OCI-LY7 (cell line): ENCODE measurements around the gene APC. TPM values are rescaled to one million over a fixed set of nuclear protein-coding genes. Genes with fewer than 3 reads are reported as not detected.

ENCODE experiments used
- BruUV-seq: library from RNA; stranded (reverse); fragments of 400-500 nt; replicated peaks from 2 replicates; lab custom pipeline; 2021; lab: Mats Ljungman, UMichigan
- CTCF ChIA-PET: fragments of 300-600 bp; sonication (Branson Sonifier 250); formaldehyde crosslinking; loops from one replicate; lab custom pipeline; 2022; ENCODE audit warnings: antibody characterized with exemption; ENCODE audit not compliant: unreplicated experiment; lab: Charles Lee
- POLR2A ChIA-PET: fragments of 300-600 bp; sonication (Branson Sonifier 250); formaldehyde crosslinking; loops from one replicate; lab custom pipeline; 2022; ENCODE audit warnings: antibody characterized with exemption; lab: Charles Lee
- DNase-seq: peaks from one replicate; pipeline ENCODE4 v3.0.0-alpha.2; 2015; ENCODE audit warnings: low spot score
- H2AFZ ChIP-seq: fragments of 200-600 bp; sonication (generic), shearing (Covaris generic); 2 replicates; pipeline ENCODE4 v1.6.1; 2014; ENCODE audit warnings: mild to moderate bottlenecking, antibody characterized with exemption, low read length, moderate library complexity
- H3K27ac ChIP-seq: fragments of 200-600 bp; sonication (generic); 2 replicates; pipeline ENCODE4 v1.5.1; 2014; ENCODE audit warnings: mixed run types, low read depth, mild to moderate bottlenecking, moderate library complexity, low read length, inconsistent platforms; ENCODE audit not compliant: poor library complexity, severe bottlenecking
- H3K36me3 ChIP-seq: fragments of 200-600 bp; sonication (generic); 2 replicates; pipeline ENCODE4 v1.6.1; 2014; ENCODE audit warnings: mild to moderate bottlenecking, antibody characterized with exemption, low read length, moderate library complexity, mixed read lengths; ENCODE audit not compliant: insufficient read depth
- H3K4me1 ChIP-seq: fragments of 200-600 bp; sonication (generic); 2 replicates; pipeline ENCODE4 v1.5.1; 2014; ENCODE audit warnings: mild to moderate bottlenecking, low read length; ENCODE audit not compliant: insufficient read depth, poor library complexity, severe bottlenecking
- H3K4me2 ChIP-seq: fragments of 200-600 bp; sonication (generic); 2 replicates; pipeline ENCODE4 v1.6.1; 2014; ENCODE audit warnings: mild to moderate bottlenecking, low read length
- H3K4me3 ChIP-seq: fragments of 200-600 bp; sonication (generic); 2 replicates; pipeline ENCODE4 v1.5.1; 2014; ENCODE audit warnings: mild to moderate bottlenecking, low read depth, low read length; ENCODE audit not compliant: poor library complexity, severe bottlenecking
- H3K79me2 ChIP-seq: fragments of 200-600 bp; sonication (generic); 2 replicates; pipeline ENCODE4 v1.6.1; 2016; ENCODE audit warnings: low read depth, mild to moderate bottlenecking, low read length, moderate library complexity, mixed read lengths; ENCODE audit not compliant: insufficient read depth
- H3K9me2 ChIP-seq: fragments of 200-600 bp; sonication (generic); 2 replicates; pipeline ENCODE4 v1.6.1; 2016; ENCODE audit warnings: mild to moderate bottlenecking, low read length, mixed read lengths; ENCODE audit not compliant: insufficient read depth
- H3K9me3 ChIP-seq: fragments of 200-600 bp; sonication (generic); 2 replicates; pipeline ENCODE4 v1.6.1; 2014; ENCODE audit warnings: mild to moderate bottlenecking, mixed run types, low read length, mixed read lengths
- H4K20me1 ChIP-seq: fragments of 200-600 bp; sonication (generic); 2 replicates; pipeline ENCODE4 v1.6.1; 2014; ENCODE audit warnings: mild to moderate bottlenecking, antibody characterized with exemption, low read length, moderate library complexity, mixed read lengths; ENCODE audit not compliant: insufficient read depth
- EZH2phosphoT487 ChIP-seq: fragments of 200-600 bp; sonication (generic); IDR thresholded peaks from 2 replicates; pipeline ENCODE4 v1.6.1; 2018; ENCODE audit warnings: low read depth, borderline replicate concordance, mild to moderate bottlenecking, mixed run types, antibody characterized with exemption, low read length, moderate library complexity, mixed read lengths
- intact Hi-C: fragments of 100-400 bp; cut with micrococcal nuclease; formaldehyde crosslinking; loops from one replicate; pipeline ENCODE4 v1.10.0; 2022; ENCODE audit not compliant: unreplicated experiment
- total RNA-seq, 2 experiments: library from RNA; depleted of rRNA in 1 of 2; stranded (reverse); fragments of >200 nt in 1 of 2; shearing (Covaris generic) in 1 of 2; gene quantifications; 2 replicates each; pipeline ENCODE4 v1.2.3, GENCODE V29; 2014 to 2022
- TF ChIP-seq, protein P1 (sequence below): fragments of 200-600 bp; sonication (generic); conservative IDR thresholded peaks from 2 replicates; pipeline ENCODE4 v1.5.1; 2014; ENCODE audit warnings: mild to moderate bottlenecking, antibody characterized with exemption, low read length, moderate library complexity, mixed read lengths

The APC gene
- total RNA-seq, 2 experiments from 2014 or later = 33.1 to 34.8 TPM

GRCh38 chr5:112794410-112794809, 56.7 kb downstream of the APC start:
- no peak overlapping the region for H2AFZ ChIP-seq
- no peaks in the 10 kb centered on the region for H3K9me2 ChIP-seq
- ChIA-PET POLR2A (interaction anchor here (0.6 to 1.1 kb wide), 3 partner anchors 57 to 391 kb away, joined by 3 to 4 read pairs (median 3); partner anchors contain the start of gene APC), CTCF (no interaction called here)
- intact Hi-C loops = loop anchor here (10.0 kb wide), 1 partner anchor 130 kb away; the partner anchor contains the start of gene REEP5
- peaks cover 52% of the 10 kb centered on the region for H3K36me3 ChIP-seq
- no TSS peak for BruUV-seq
- no peak overlapping the region for H3K4me3 ChIP-seq
- TF ChIP-seq EZH2phosphoT487 = no peak
- TF ChIP-seq, protein P1, sequence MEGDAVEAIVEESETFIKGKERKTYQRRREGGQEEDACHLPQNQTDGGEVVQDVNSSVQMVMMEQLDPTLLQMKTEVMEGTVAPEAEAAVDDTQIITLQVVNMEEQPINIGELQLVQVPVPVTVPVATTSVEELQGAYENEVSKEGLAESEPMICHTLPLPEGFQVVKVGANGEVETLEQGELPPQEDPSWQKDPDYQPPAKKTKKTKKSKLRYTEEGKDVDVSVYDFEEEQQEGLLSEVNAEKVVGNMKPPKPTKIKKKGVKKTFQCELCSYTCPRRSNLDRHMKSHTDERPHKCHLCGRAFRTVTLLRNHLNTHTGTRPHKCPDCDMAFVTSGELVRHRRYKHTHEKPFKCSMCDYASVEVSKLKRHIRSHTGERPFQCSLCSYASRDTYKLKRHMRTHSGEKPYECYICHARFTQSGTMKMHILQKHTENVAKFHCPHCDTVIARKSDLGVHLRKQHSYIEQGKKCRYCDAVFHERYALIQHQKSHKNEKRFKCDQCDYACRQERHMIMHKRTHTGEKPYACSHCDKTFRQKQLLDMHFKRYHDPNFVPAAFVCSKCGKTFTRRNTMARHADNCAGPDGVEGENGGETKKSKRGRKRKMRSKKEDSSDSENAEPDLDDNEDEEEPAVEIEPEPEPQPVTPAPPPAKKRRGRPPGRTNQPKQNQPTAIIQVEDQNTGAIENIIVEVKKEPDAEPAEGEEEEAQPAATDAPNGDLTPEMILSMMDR = no peak
- no peaks in the 10 kb centered on the region for H4K20me1 ChIP-seq
- DNase-seq = no peak
- peaks cover 13% of the 10 kb centered on the region; the same call in 1 of the 2 replicates for H3K79me2 ChIP-seq
- no peak overlapping the region for H3K4me2 ChIP-seq
- peak overlapping the region; percentile 23 for H3K27ac ChIP-seq
- H3K9me3 ChIP-seq = no peaks in the 10 kb centered on the region; the same call in 1 of the 2 replicates
- peaks cover 36% of the 10 kb centered on the region for H3K4me1 ChIP-seq

GRCh38 chr5:112795342-112795741, 57.7 kb downstream of the APC start:
- Histone ChIP-seq H3K27ac (peak overlapping the region; percentile 88), H4K20me1 (no peaks in the 10 kb centered on the region), H3K9me3 (no peaks in the 10 kb centered on the region; the same call in 1 of the 2 replicates), H3K9me2 (no peaks in the 10 kb centered on the region), H3K4me1 (peaks cover 36% of the 10 kb centered on the region), H3K4me2 (peak overlapping the region; percentile 56), H3K36me3 (peaks cover 52% of the 10 kb centered on the region), H3K79me2 (peaks cover 13% of the 10 kb centered on the region; the same call in 1 of the 2 replicates), H3K4me3 (peak overlapping the region; percentile 54), H2AFZ (peak overlapping the region; percentile 29; the same call in 1 of the 2 replicates)
- ChIA-PET POLR2A (interaction anchor here (0.7 to 1.3 kb wide), 4 partner anchors 24 to 101 kb away, joined by 3 to 4 read pairs (median 4); no protein-coding TSS in a partner anchor), CTCF (interaction anchor here (0.6 kb wide), 1 partner anchor 454 kb away, joined by 4 read pairs; no protein-coding TSS in a partner anchor)
- TF ChIP-seq EZH2phosphoT487 = no peak
- no peak for DNase-seq
- intact Hi-C loops = loop anchor here (10.0 kb wide), 1 partner anchor 129 kb away; the partner anchor contains the start of gene REEP5
- no TSS peak for BruUV-seq

- Histone ChIP-seq H3K4me1 (peaks cover 36% of the 10 kb centered on the region), H3K36me3 (peaks cover 55% of the 10 kb centered on the region), H3K9me3 (no peaks in the 10 kb centered on the region; the same call in 1 of the 2 replicates), H3K4me3 (peak overlapping the region; percentile 54), H3K79me2 (peaks cover 13% of the 10 kb centered on the region; the same call in 1 of the 2 replicates), H3K27ac (peak overlapping the region; percentile 88), H3K4me2 (peak overlapping the region; percentile 56), H4K20me1 (no peaks in the 10 kb centered on the region), H2AFZ (peak overlapping the region; percentile 29; the same call in 1 of the 2 replicates), H3K9me2 (no peaks in the 10 kb centered on the region)
- BruUV-seq = no TSS peak
- no peak for TF ChIP-seq EZH2phosphoT487
- TF ChIP-seq, protein P1 = no peak
- intact Hi-C loops = loop anchor here (10.0 kb wide), 1 partner anchor 129 kb away; the partner anchor contains the start of gene REEP5
- ChIA-PET POLR2A (interaction anchor here (0.7 to 1.4 kb wide), 8 partner anchors 15 to 208 kb away, joined by 3 to 6 read pairs (median 4); no protein-coding TSS in a partner anchor), CTCF (interaction anchor here (0.9 kb wide), 1 partner anchor 17 kb away, joined by 3 read pairs; no protein-coding TSS in a partner anchor)
- peak; percentile 74 for DNase-seq
These were observed 58.4 kb downstream of the APC start for GRCh38 chr5:112795944-112796678.
